ENCODE results near the gene SFXN5. TPM values are rescaled to one million over a fixed set of nuclear protein-coding genes. Genes with fewer than 3 reads are reported as not detected.

Gene SFXN5
- total and polyA plus RNA-seq, 2 of the 8 experiments (the other 6 are each of a cell fraction or from before 2014, with no cell fraction given): 29.3 to 33.1 TPM

GRCh38 chr2:72958542-72959385 lies 112.7 kb downstream of the SFXN5 start (continued):
- TF ChIP-seq KDM4A (IDR thresholded peaks at IDR 0.05; ENCODE audit: low read depth, low read length, severe bottlenecking) (no peak), FOSL1 (IDR thresholded peaks at IDR 0.05; ENCODE audit: insufficient read depth, low read depth, low read length) (no peak), SP2 (IDR thresholded peaks at IDR 0.05; ENCODE audit: low read length) (no peak)
